HCT116 (cell line): ENCODE measurements around the gene ZNF787. TPM values are rescaled to one million over a fixed set of nuclear protein-coding genes. Genes with fewer than 3 reads are reported as not detected.

Experiments
- ATAC-seq: fragments of 200-7000 bp; cut with Tn5 transposase; 2 replicates; pipeline ENCODE4 v1.9.1; 2020; ENCODE audit warnings: mild to moderate bottlenecking, moderate library complexity
- BruUV-seq: library from RNA; stranded (reverse); fragments of 400-500 nt; replicated peaks from 2 replicates; lab custom pipeline; 2021; lab: Mats Ljungman, UMichigan
- CTCF ChIA-PET: fragments of 300-600 bp; sonication (Branson Sonifier 250); formaldehyde crosslinking; loops from one replicate; lab custom pipeline; 2021; ENCODE audit warnings: antibody characterized with exemption; lab: Charles Lee
- POLR2A ChIA-PET: fragments of 300-600, 350-600 bp; sonication (Branson Sonifier 250); formaldehyde crosslinking; loops from one replicate; lab custom pipeline; 2021; ENCODE audit warnings: antibody characterized with exemption; lab: Charles Lee
- RAD21 ChIA-PET, 2 experiments: fragments of 300-600 bp; sonication (Branson Sonifier 250); formaldehyde crosslinking; loops; one replicate each; lab custom pipeline; 2023; ENCODE audit warnings: low total read pairs in 2 of 2; ENCODE audit not compliant: uncharacterized antibody in 2 of 2, unreplicated experiment in 2 of 2, low non-redundant PET in 1 of 2; lab: Charles Lee
- DNase-seq: peaks from one replicate; pipeline ENCODE4 v3.0.0-alpha.2; 2010; ENCODE audit warnings: low read depth, low spot score
- H2AFZ ChIP-seq: fragments of 200-600 bp; shearing (Covaris generic), sonication (generic); 2 replicates; pipeline ENCODE4 v1.6.1; 2017; ENCODE audit warnings: low read depth, mixed run types, mixed read lengths, antibody characterized with exemption, low read length; ENCODE audit not compliant: poor library complexity, severe bottlenecking
- H3K27ac ChIP-seq: 2 replicates; pipeline ENCODE4 v1.5.1; 2012; ENCODE audit warnings: low read depth, low read length
- H3K27me3 ChIP-seq: fragments of 200-600 bp; sonication (generic); 2 replicates; pipeline ENCODE4 v1.6.1; 2016; ENCODE audit warnings: mixed run types, low read length, mixed read lengths; ENCODE audit not compliant: insufficient read depth
- H3K36me3 ChIP-seq, 2 experiments: fragments of 200-500 bp in 1 of 2; fragments of 200-600 bp in 1 of 2; sonication (Bioruptor generic) in 1 of 2; sonication (generic) in 1 of 2; 2 replicates each; pipeline versions ENCODE4 v1.5.1 to v1.6.1; 2014 to 2016; ENCODE audit warnings: low read length in 2 of 2, inconsistent platforms in 1 of 2, mixed read lengths in 1 of 2, mixed run types in 1 of 2; ENCODE audit not compliant: insufficient read depth in 2 of 2, control insufficient read depth in 1 of 2
- H3K4me1 ChIP-seq, 2 experiments: fragments of 200-600 bp in 1 of 2; sonication (generic) in 1 of 2; 2 replicates each; pipeline versions ENCODE4 v1.5.1 to v1.6.1; 2012 to 2017; ENCODE audit warnings: low read length in 2 of 2, inconsistent platforms in 1 of 2, mild to moderate bottlenecking in 1 of 2, mixed read lengths in 1 of 2, mixed run types in 1 of 2, moderate library complexity in 1 of 2; ENCODE audit not compliant: insufficient read depth in 2 of 2, control insufficient read depth in 1 of 2
- H3K4me2 ChIP-seq: fragments of 200-600 bp; sonication (generic); 2 replicates; pipeline ENCODE4 v1.6.1; 2017; ENCODE audit warnings: mixed run types, low read length, mixed read lengths
- H3K4me3 ChIP-seq, 2 experiments: fragments of 200-600 bp in 1 of 2; sonication (generic) in 1 of 2; replicated peaks in 1 of 2; 2 replicates each; pipeline ENCODE4 v1.5.1; 2011 to 2016; ENCODE audit warnings: low read length in 2 of 2, control low read depth in 1 of 2, low read depth in 1 of 2, mild to moderate bottlenecking in 1 of 2, mixed read lengths in 1 of 2, mixed run types in 1 of 2
- H3K79me2 ChIP-seq: fragments of 200-600 bp; sonication (generic); 2 replicates; pipeline ENCODE4 v1.6.1; 2017; ENCODE audit warnings: mild to moderate bottlenecking, mixed run types, low read length, moderate library complexity, mixed read lengths; ENCODE audit not compliant: insufficient read depth
- H3K9ac ChIP-seq: fragments of 200-600 bp; sonication (generic); 2 replicates; pipeline ENCODE4 v1.6.1; 2016; ENCODE audit warnings: low read length, mixed read lengths
- H3K9me2 ChIP-seq: fragments of 200-600 bp; sonication (generic), shearing (Covaris generic); 2 replicates; pipeline ENCODE4 v1.6.1; 2017; ENCODE audit warnings: mixed run types, mild to moderate bottlenecking, moderate library complexity; ENCODE audit not compliant: insufficient read depth
- H3K9me3 ChIP-seq, 2 experiments: fragments of 200-500 bp in 1 of 2; fragments of 200-600 bp in 1 of 2; sonication (Bioruptor generic) in 1 of 2; sonication (generic) in 1 of 2; 2 replicates each; pipeline ENCODE4 v1.6.1; 2014 to 2017; ENCODE audit warnings: low read length in 2 of 2, mixed read lengths in 2 of 2, inconsistent platforms in 1 of 2, low read depth in 1 of 2, mild to moderate bottlenecking in 1 of 2, mixed run types in 1 of 2, moderate library complexity in 1 of 2; ENCODE audit not compliant: control insufficient read depth in 1 of 2, insufficient read depth in 1 of 2
- H4K20me1 ChIP-seq: fragments of 200-600 bp; sonication (generic), shearing (Covaris generic); 2 replicates; pipeline ENCODE4 v1.6.1; 2017; ENCODE audit warnings: mixed run types, mild to moderate bottlenecking, moderate library complexity; ENCODE audit not compliant: insufficient read depth
- CBX3 ChIP-seq: IDR thresholded peaks from 2 replicates; pipeline ENCODE4 v1.6.1; 2012; ENCODE audit warnings: low read depth
- CEBPB ChIP-seq: IDR thresholded peaks from 2 replicates; pipeline ENCODE4 v1.6.1; 2012; ENCODE audit warnings: low read depth
- EGR1 ChIP-seq: IDR thresholded peaks from 2 replicates; pipeline ENCODE4 v1.6.1; 2012; ENCODE audit warnings: low read depth
- EZH2 ChIP-seq: fragments of 200-600 bp; sonication (generic); IDR thresholded peaks from 2 replicates; pipeline ENCODE4 v1.6.1; 2017; ENCODE audit warnings: antibody characterized with exemption, mixed run types
- JUND ChIP-seq: IDR thresholded peaks from 2 replicates; pipeline ENCODE4 v1.6.1; 2012
- POLR2AphosphoS5 ChIP-seq: IDR thresholded peaks from 2 replicates; pipeline ENCODE4 v1.6.1; 2011; ENCODE audit warnings: mild to moderate bottlenecking, low read depth, low read length, moderate library complexity
- SP1 ChIP-seq: IDR thresholded peaks from 2 replicates; pipeline ENCODE4 v1.6.1; 2012; ENCODE audit warnings: low read depth
- TCF7L2 ChIP-seq: IDR thresholded peaks from 2 replicates; pipeline ENCODE4 v1.7.0; 2011; ENCODE audit warnings: borderline replicate concordance, inconsistent platforms; ENCODE audit not compliant: insufficient read depth, insufficient read length; ENCODE audit errors: extremely low read depth
- YY1 ChIP-seq: IDR thresholded peaks from 2 replicates; pipeline ENCODE4 v1.6.1; 2011; ENCODE audit warnings: low read length, low read depth, moderate library complexity, mild to moderate bottlenecking; ENCODE audit not compliant: insufficient replicate concordance; ENCODE audit errors: extremely low read depth
- ZFX ChIP-seq: fragments of 450-650 bp; IDR thresholded peaks from 2 replicates; pipeline ENCODE4 v1.6.1; 2017
- ZNF274 ChIP-seq: fragments of 200-500 bp; sonication (Bioruptor generic); IDR thresholded peaks from 2 replicates; pipeline ENCODE4 v1.6.1; 2014; ENCODE audit warnings: mild to moderate bottlenecking, low read depth, low read length, inconsistent platforms
- intact Hi-C: fragments of 100-400 bp; cut with micrococcal nuclease; formaldehyde crosslinking; loops from 2 replicates; pipeline ENCODE4 v1.10.0; 2022
- total RNA-seq: library from RNA; stranded (reverse); gene quantifications from one replicate; pipeline ENCODE4 v1.2.1, GENCODE V29; 2021; ENCODE audit not compliant: unreplicated experiment

Gene ZNF787
- total RNA-seq, 1 experiment from 2014 or later: 40.3 TPM

DNA sequence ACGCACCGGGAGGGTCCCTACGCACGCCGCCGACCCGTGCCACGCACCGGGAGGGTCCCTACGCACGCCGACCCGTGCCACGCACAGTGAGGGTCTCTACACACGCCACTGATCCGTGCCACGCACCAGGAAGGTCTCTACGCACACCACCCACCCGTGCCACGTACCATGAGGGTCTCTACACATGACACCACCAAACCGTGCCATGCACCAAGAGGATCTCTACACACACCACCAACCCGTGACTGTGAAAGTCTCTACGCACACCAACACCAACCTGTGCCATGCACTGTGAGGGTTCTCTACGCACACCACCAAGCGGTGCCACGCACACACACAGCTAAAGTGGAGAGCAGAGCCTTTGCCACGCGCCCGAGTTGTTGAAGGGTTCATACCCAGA lies 16.7 kb downstream of the ZNF787 start (continued):
- TF ChIP-seq POLR2AphosphoS5 (no peak), ZFX (no peak), EGR1 (no peak), TCF7L2 (no peak), JUND (no peak), ZNF274 (no peak), CEBPB (no peak)

DNA sequence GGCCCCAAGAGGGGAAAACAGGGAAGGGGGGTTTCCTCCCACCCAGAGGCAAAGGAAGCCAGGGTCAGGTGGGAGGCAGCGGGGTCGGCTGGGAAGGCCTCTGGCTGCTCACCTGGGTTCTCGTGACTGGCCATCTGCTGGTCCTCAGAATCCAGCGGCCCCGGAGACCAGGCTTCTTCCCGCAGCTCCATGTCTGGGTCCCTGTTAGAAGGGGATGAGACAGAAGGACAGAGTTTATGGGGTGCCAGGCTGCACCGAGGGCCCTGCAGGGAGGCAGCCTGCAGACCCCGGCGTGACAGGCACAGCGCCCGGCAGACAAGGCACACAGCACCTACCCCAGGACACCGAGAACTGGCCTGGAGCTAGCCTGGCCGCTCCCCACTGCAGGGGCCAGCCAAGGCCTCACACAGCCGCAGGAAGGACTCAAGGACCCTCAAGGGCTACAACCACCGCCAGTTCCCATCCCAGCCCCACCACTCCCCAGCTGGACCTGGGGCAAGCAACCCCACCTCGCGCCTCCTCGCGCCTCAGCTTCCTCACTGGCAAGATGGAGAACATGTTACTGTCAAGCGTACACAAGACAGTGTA lies 18.0 kb downstream of the ZNF787 start:
- H3K27ac ChIP-seq: no peak overlapping the region
- H3K9me2 ChIP-seq: no peaks in the 10 kb centered on the region
- no peak for DNase-seq
- peaks cover 86% of the 10 kb centered on the region for H3K79me2 ChIP-seq
- POLR2A ChIA-PET: no interaction called here
- intact Hi-C loops: no loop called here
- CTCF ChIA-PET: no interaction called here
- RAD21 ChIA-PET: no interaction called here
- no peak overlapping the region for H3K9ac ChIP-seq
- ATAC-seq: no peak
- H3K4me2 ChIP-seq: no peak overlapping the region
- no peak overlapping the region for H2AFZ ChIP-seq
- no TSS peak for BruUV-seq
- no peak overlapping the region for H3K4me3 ChIP-seq
- H3K27me3 ChIP-seq: no peaks in the 10 kb centered on the region
- H3K36me3 ChIP-seq: peaks cover 0 to 13% of the 10 kb centered on the region in 2 experiments; a peak in 3 of 4 replicates
- H3K4me1 ChIP-seq: peaks cover 0 to 9% of the 10 kb centered on the region in 2 experiments; a peak in 1 of 4 replicates
- TF ChIP-seq YY1: no peak
- no peak for TF ChIP-seq SP1
- TF ChIP-seq CEBPB: no peak
- TF ChIP-seq JUND: no peak
- TF ChIP-seq CBX3: no peak
- no peak for TF ChIP-seq EZH2
- peaks cover 4% of the 10 kb centered on the region; the same call in 1 of the 2 replicates for H4K20me1 ChIP-seq
- no peaks in the 10 kb centered on the region for H3K9me3 ChIP-seq
